ENCODE data around the gene SH3RF3.

- no peak for TF ChIP-seq CTCF (IDR thresholded peaks at IDR 0.05)
- no peak for TF ChIP-seq CHD2 (IDR thresholded peaks at IDR 0.05; ENCODE audit: low read length, partially characterized antibody)
- no peak for TF ChIP-seq TAF1 (IDR thresholded peaks at IDR 0.05; ENCODE audit: borderline replicate concordance, low read depth, low read length)
Measured at GRCh38 chr2:109480486-109481195, 351.6 kb downstream of the SH3RF3 start.

Measured in SK-N-SH (cell line).